HepG2 (cell line): Measurements from ENCODE around the gene SLC6A17.

Source experiments
- POLR2A ChIP-seq, 2 experiments: IDR thresholded peaks; 2 replicates each; pipeline ENCODE4 v1.6.1; 2011; ENCODE audit warnings: low read depth in 2 of 2, low read length in 2 of 2, mild to moderate bottlenecking in 1 of 2, moderate library complexity in 1 of 2; ENCODE audit not compliant: insufficient read depth in 1 of 2
- TARDBP ChIP-seq: sonication (generic); formaldehyde crosslinking; IDR thresholded peaks from 2 replicates; pipeline ENCODE4 v1.8.0; 2022; ENCODE audit warnings: mild to moderate bottlenecking, missing genetic modification reagents
- TF ChIP-seq, protein P1 (sequence below): sonication (generic); formaldehyde crosslinking; IDR thresholded peaks from 2 replicates; pipeline ENCODE4 v1.5.0; 2020; ENCODE audit warnings: mild to moderate bottlenecking, missing genetic modification reagents, moderate library complexity

- TF ChIP-seq, protein P1, sequence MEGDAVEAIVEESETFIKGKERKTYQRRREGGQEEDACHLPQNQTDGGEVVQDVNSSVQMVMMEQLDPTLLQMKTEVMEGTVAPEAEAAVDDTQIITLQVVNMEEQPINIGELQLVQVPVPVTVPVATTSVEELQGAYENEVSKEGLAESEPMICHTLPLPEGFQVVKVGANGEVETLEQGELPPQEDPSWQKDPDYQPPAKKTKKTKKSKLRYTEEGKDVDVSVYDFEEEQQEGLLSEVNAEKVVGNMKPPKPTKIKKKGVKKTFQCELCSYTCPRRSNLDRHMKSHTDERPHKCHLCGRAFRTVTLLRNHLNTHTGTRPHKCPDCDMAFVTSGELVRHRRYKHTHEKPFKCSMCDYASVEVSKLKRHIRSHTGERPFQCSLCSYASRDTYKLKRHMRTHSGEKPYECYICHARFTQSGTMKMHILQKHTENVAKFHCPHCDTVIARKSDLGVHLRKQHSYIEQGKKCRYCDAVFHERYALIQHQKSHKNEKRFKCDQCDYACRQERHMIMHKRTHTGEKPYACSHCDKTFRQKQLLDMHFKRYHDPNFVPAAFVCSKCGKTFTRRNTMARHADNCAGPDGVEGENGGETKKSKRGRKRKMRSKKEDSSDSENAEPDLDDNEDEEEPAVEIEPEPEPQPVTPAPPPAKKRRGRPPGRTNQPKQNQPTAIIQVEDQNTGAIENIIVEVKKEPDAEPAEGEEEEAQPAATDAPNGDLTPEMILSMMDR = no peak
- TF ChIP-seq TARDBP (CRISPR knock-in tag) (no peak), POLR2A (IDR thresholded peaks at IDR 0.05; ENCODE audit: insufficient read depth in 1 of 2, low read depth in 2 of 2, low read length in 2 of 2) (no peak)
These were observed 72.8 kb downstream of the SLC6A17 start for GRCh38 chr1:110223127-110223526.
